M059J (cell line): ENCODE measurements around the gene SERPINA4. TPM values are rescaled to one million over a fixed set of nuclear protein-coding genes. Genes with fewer than 3 reads are reported as not detected.

Experiments used
- DNase-seq: peaks from one replicate; pipeline ENCODE4 v3.0.0-alpha.2; 2012; ENCODE audit warnings: low read depth
- total RNA-seq: library from RNA; depleted of rRNA; stranded (reverse); fragments of >200 nt; shearing (Covaris generic); gene quantifications from 2 replicates; pipeline ENCODE4 v1.2.3, GENCODE V29; 2014; rRNA removed

The SERPINA4 gene
- total RNA-seq, 1 experiment from 2014 or later = not detected

DNA sequence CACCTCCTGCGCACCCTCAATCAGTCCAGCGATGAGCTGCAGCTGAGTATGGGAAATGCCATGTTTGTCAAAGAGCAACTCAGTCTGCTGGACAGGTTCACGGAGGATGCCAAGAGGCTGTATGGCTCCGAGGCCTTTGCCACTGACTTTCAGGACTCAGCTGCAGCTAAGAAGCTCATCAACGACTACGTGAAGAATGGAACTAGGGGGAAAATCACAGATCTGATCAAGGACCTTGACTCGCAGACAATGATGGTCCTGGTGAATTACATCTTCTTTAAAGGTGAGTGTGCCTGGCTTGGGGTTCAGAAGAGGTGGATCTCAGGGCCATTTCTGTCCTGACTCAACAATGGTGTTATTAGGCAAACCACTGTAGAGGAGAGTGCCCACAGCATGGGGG is 53.6 kb downstream of the SERPINA4 start:
- no peak for DNase-seq

- DNase-seq = no peak
Observed at GRCh38 chr14:94615254-94615653, 54.0 kb downstream of the SERPINA4 start.

DNA sequence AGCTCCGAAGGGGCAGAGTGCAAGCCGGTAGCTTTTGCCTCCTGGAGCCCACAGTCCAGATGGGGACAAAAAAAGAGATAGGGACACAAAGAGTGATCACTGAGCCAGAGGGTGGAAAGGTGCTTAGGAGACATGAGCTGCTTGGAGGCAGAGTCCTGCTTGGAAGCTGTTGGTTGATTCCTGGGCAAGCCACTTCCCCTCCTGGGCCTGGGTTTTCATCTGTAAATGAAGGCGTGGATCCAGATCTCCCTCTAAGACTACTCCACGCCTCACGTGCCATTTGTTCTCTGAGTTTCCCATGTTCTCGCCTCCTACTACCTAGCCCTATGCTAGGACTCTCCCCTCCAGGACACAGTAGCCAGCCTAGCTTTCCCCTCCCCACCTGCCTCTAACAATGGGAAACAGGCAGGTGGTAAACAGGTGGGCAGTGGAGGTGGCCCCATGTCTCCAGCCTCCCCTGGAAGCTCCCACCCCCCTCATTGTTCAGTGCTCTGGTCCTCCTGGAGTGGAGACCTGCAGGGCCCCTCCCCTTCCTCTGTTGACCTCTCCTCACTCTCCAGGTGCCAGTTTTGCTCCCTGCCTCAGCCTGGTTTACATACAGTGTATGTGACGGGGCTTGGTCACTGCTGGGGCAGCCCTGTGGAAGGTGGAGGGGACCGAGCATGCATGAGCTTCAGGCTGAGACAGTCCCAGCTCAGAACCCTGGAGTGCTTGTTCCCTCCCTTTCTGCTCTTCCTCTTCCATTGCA is 54.8 kb downstream of the SERPINA4 start:
- DNase-seq = no peak

DNA sequence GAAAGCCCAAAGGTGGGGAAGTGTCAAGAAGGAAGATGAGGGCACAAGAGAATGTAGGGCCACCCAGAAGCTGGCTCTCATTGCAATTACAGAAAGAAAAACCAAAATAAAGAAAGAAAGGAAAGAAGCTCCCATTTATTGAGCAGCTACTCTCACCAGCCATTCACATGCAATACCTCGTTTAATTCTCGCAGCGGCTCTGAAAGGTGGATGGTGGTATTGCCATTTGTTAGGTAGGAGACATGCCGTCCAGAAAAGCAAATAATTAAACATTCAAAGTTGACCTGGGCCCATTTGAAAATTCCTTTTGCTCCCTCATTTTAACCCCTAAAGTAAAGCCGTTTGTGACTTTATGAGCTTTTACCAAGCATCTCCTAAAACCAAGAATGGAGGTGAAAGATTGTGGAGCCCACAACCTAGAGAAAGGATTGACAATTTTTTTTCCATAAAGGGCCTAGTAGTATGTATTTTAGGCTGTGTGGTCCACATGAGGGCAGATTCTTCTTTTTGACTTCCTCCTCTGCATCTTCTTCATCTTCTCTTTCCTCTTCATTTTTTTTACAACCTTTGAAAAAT is 56.2 kb downstream of the SERPINA4 start:
- no peak for DNase-seq

- no peak for DNase-seq
Observed at GRCh38 chr14:94617988-94618822, 57.0 kb downstream of the SERPINA4 start.

- no peak for DNase-seq
Observed at GRCh38 chr14:94619297-94619696, 58.1 kb downstream of the SERPINA4 start.

Other genes starting within 250 kb of the SERPINA4 start
- gene SERPINA6, start 238.1 kb upstream of the SERPINA4 start, total RNA-seq = 0.05 TPM in 1 of 2 replicates, not detected in the other
- gene SERPINA2, start 194.7 kb upstream of the SERPINA4 start, total RNA-seq = not detected in 2 replicates
- gene SERPINA1, start 172.8 kb upstream of the SERPINA4 start, total RNA-seq = 5.6 and 8.3 TPM in 2 replicates
- not detected in 2 replicates for gene SERPINA11, start 108.6 kb upstream of the SERPINA4 start, total RNA-seq
- not detected in 2 replicates for gene SERPINA9, start 85.2 kb upstream of the SERPINA4 start, total RNA-seq
- gene SERPINA12, start 52.0 kb upstream of the SERPINA4 start, total RNA-seq = not detected in 2 replicates
- 0.05 TPM in 1 of 2 replicates, not detected in the other for gene SERPINA5, start 20.0 kb downstream of the SERPINA4 start, total RNA-seq
- 0.07 and 0.15 TPM in 2 replicates for gene SERPINA3, start 50.9 kb downstream of the SERPINA4 start, total RNA-seq
- gene GSC, start 208.7 kb downstream of the SERPINA4 start, total RNA-seq = 0.25 TPM in 1 of 2 replicates, not detected in the other